ENCODE results near the gene ADCY5.

DNA sequence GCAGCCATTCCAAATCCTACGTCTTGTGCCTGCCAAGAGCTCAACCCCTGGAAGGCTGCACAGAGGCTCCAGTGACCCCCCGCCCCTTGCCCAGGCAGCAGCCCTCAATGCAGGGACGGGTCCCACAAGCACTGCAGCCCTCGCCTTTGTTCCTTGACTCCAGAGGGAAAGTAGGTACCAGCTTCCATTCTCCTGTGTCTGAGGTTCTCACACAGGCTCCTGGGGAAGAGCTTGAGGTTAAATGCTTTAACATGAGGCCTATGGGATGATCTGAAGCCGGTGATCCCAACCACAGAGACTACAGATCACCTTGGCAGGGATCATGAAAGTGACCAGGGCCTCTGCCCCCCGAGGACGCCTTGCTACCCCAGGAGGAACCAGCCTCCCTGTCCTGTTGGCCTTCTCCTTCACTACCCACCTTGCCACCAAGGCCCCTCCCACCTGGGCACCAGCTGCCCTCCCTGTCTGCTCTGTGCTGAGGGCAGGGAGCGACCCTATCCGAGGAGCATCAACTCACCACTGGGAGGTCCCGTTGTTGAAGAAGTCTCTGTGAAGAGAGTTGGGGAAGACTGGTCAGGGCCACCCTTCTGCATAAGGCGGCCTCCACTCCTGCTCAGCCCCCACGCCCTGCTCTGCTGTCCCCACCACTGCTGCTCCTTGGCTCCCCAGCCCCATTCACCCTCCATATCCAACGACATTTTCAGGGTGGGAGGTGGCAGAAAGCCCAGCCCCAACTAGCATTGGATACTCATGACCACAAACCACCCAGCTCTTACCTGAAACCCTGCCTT lies 151.9 kb downstream of the ADCY5 start:
- TF ChIP-seq EZH2 (IDR thresholded peaks at IDR 0.05) (no peak), SIN3A (IDR thresholded peaks at IDR 0.05; ENCODE audit: low read depth) (no peak), TCF7L2 (IDR thresholded peaks at IDR 0.05; ENCODE audit: borderline replicate concordance, extremely low read depth, insufficient read depth, insufficient read length) (no peak), POLR2AphosphoS5 (IDR thresholded peaks at IDR 0.05; ENCODE audit: low read depth, low read length) (no peak), POLR2A (IDR thresholded peaks at IDR 0.05; ENCODE audit: borderline replicate concordance, extremely low read depth, insufficient read depth, insufficient read length) (no peak), RAD21 (IDR thresholded peaks at IDR 0.05; ENCODE audit: low read depth) (no peak), YY1 (IDR thresholded peaks at IDR 0.05; ENCODE audit: extremely low read depth, insufficient replicate concordance, low read depth, low read length) (no peak), FOSL1 (IDR thresholded peaks at IDR 0.05; ENCODE audit: low read depth) (no peak), ZNF274 (IDR thresholded peaks at IDR 0.05; ENCODE audit: low read depth, low read length) (no peak), ZFX (IDR thresholded peaks at IDR 0.05) (no peak)
- TF ChIP-seq, protein P1, sequence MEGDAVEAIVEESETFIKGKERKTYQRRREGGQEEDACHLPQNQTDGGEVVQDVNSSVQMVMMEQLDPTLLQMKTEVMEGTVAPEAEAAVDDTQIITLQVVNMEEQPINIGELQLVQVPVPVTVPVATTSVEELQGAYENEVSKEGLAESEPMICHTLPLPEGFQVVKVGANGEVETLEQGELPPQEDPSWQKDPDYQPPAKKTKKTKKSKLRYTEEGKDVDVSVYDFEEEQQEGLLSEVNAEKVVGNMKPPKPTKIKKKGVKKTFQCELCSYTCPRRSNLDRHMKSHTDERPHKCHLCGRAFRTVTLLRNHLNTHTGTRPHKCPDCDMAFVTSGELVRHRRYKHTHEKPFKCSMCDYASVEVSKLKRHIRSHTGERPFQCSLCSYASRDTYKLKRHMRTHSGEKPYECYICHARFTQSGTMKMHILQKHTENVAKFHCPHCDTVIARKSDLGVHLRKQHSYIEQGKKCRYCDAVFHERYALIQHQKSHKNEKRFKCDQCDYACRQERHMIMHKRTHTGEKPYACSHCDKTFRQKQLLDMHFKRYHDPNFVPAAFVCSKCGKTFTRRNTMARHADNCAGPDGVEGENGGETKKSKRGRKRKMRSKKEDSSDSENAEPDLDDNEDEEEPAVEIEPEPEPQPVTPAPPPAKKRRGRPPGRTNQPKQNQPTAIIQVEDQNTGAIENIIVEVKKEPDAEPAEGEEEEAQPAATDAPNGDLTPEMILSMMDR (IDR thresholded peaks at IDR 0.05 in 2 of 3, conservative IDR thresholded peaks at IDR 0.05 in 1 of 3; ENCODE audit: borderline replicate concordance in 1 of 3, insufficient read depth in 1 of 3, low read depth in 2 of 3, low read length in 2 of 3), result no peak
- TF ChIP-seq, protein P2, sequence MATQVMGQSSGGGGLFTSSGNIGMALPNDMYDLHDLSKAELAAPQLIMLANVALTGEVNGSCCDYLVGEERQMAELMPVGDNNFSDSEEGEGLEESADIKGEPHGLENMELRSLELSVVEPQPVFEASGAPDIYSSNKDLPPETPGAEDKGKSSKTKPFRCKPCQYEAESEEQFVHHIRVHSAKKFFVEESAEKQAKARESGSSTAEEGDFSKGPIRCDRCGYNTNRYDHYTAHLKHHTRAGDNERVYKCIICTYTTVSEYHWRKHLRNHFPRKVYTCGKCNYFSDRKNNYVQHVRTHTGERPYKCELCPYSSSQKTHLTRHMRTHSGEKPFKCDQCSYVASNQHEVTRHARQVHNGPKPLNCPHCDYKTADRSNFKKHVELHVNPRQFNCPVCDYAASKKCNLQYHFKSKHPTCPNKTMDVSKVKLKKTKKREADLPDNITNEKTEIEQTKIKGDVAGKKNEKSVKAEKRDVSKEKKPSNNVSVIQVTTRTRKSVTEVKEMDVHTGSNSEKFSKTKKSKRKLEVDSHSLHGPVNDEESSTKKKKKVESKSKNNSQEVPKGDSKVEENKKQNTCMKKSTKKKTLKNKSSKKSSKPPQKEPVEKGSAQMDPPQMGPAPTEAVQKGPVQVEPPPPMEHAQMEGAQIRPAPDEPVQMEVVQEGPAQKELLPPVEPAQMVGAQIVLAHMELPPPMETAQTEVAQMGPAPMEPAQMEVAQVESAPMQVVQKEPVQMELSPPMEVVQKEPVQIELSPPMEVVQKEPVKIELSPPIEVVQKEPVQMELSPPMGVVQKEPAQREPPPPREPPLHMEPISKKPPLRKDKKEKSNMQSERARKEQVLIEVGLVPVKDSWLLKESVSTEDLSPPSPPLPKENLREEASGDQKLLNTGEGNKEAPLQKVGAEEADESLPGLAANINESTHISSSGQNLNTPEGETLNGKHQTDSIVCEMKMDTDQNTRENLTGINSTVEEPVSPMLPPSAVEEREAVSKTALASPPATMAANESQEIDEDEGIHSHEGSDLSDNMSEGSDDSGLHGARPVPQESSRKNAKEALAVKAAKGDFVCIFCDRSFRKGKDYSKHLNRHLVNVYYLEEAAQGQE (IDR thresholded peaks at IDR 0.05; ENCODE audit: low read depth), result no peak
